Thoracic aorta endothelial cell (primary cell): ENCODE results near the gene RBMY1B. TPM values are rescaled to one million over a fixed set of nuclear protein-coding genes. Genes with fewer than 3 reads are reported as not detected.

Source experiments
- total RNA-seq: library from RNA; depleted of rRNA; stranded (reverse); fragments of >200 nt; gene quantifications from 2 replicates; pipeline ENCODE4 v1.2.3, GENCODE V29; 2012

Gene RBMY1B
- not detected in 2 replicates for total RNA-seq

GRCh38 chrY:21511038-21511437 lies at the start of gene RBMY1B:
Gene RBMY1B (plus strand): TSS chrY:21511338. CDS start chrY:21513351, 2,013 bp downstream.

GRCh38 chrY:21534579-21534978 lies 23.4 kb downstream of the RBMY1B start, which contains the start of gene RBMY1A1:
Gene RBMY1A1 (plus strand): TSS chrY:21534879. CDS start chrY:21536892, 2,013 bp downstream.

Other genes with a start within 250 kb of the RBMY1B start
- not detected in 2 replicates for gene RBMY1A1, start 23.5 kb downstream of the RBMY1B start, total RNA-seq